Upper lobe of left lung (tissue), 6 donors: ENCODE measurements around the gene FBLIM1. TPM values are rescaled to one million over a fixed set of nuclear protein-coding genes. Genes with fewer than 3 reads are reported as not detected.

Experiments used
- ATAC-seq, 2 donors: fragments of 200-7000 bp; cut with Tn5 transposase; one replicate each; pipeline ENCODE4 v1.9.1; 2022; ENCODE audit warnings: mild to moderate bottlenecking in 2 of 2, moderate library complexity in 2 of 2; ENCODE audit not compliant: low FRiP score in 2 of 2
- DNase-seq, 2 donors: peaks; one replicate each; pipeline ENCODE4 v3.0.0-alpha.2; 2019 to 2020
- H3K27ac ChIP-seq, 4 donors: fragments of 200-600 bp; sonication (generic); one replicate each; pipeline ENCODE4 v1.5.1; 2016 to 2019
- H3K27me3 ChIP-seq, 4 donors: fragments of 200-600 bp; sonication (generic); one replicate each; pipeline ENCODE4 v1.5.1; 2017 to 2019
- H3K36me3 ChIP-seq, 4 donors: fragments of 200-600 bp; sonication (generic); one replicate each; pipeline ENCODE4 v1.5.1; 2016 to 2019
- H3K4me1 ChIP-seq, 4 donors: fragments of 200-600 bp; sonication (generic); one replicate each; pipeline ENCODE4 v1.5.1; 2018 to 2019
- H3K4me3 ChIP-seq, 4 donors: fragments of 200-600 bp; sonication (generic); one replicate each; pipeline ENCODE4 v1.5.1; 2017 to 2019; ENCODE audit warnings: mild to moderate bottlenecking in 2 of 4, moderate library complexity in 1 of 4
- H3K9me3 ChIP-seq, 4 donors: fragments of 200-600 bp; sonication (generic); one replicate each; pipeline ENCODE4 v1.5.1; 2018 to 2019
- EP300 ChIP-seq, 4 donors: sonication (generic); formaldehyde crosslinking; IDR thresholded peaks; one replicate each; pipeline ENCODE4 v1.5.1; 2017; ENCODE audit warnings: antibody characterized with exemption in 4 of 4, control low read depth in 2 of 4
- POLR2A ChIP-seq, 4 donors: fragments of 450-650 bp; IDR thresholded peaks; one replicate each; pipeline ENCODE4 v1.5.1; 2016 to 2017; ENCODE audit warnings: antibody characterized with exemption in 4 of 4, mild to moderate bottlenecking in 2 of 4
- POLR2AphosphoS5 ChIP-seq, 2 donors: sonication (generic); formaldehyde crosslinking; IDR thresholded peaks; one replicate each; pipeline ENCODE4 v1.5.1; 2017; ENCODE audit warnings: antibody characterized with exemption in 2 of 2
- WGBS, 2 donors: methylation state at CpG; one replicate each; pipeline ENCODE4 v1.1.5; 2017 to 2018; 5-methylcytosine and 5-hydroxymethylcytosine counted together
- total RNA-seq, 6 donors: library from RNA; depleted of rRNA in 4 of 6; stranded (reverse); fragments of >200 nt in 4 of 6; gene quantifications; one replicate each; pipeline versions ENCODE4 v1.1.0 to v1.2.1, GENCODE V29; 2016 to 2021
- TF ChIP-seq, protein P1 (sequence below), 6 experiments: fragments of 450-650 bp in 4 of 6; fragments of 200-600 bp in 2 of 6; sonication (generic) in 2 of 6; IDR thresholded peaks; one replicate each; pipeline ENCODE4 v1.5.1; 2016 to 2019; ENCODE audit warnings: antibody characterized with exemption in 6 of 6
- donor health status: DM: no; HTN: no; CAD: no; lungs with moderate emphysema.
- donor health status: DM: no; HTN: yes; CAD: no; lungs with severe emphysema.

Gene FBLIM1
- total RNA-seq, 6 donors from 2014 or later = 11.2 to 51.3 (median 35.1) TPM

- peaks cover 21 to 94% (median 80%) of the 10 kb centered on the region in 4 donors for H3K36me3 ChIP-seq
- 99 to 100% methylated on average over 2 to 4 of the region's 4 CpGs for WGBS, 2 donors
- TF ChIP-seq POLR2AphosphoS5 (IDR thresholded peaks at IDR 0.05) (no peak), POLR2A (IDR thresholded peaks at IDR 0.05) (no peak), EP300 (IDR thresholded peaks at IDR 0.05) (no peak)
- TF ChIP-seq, protein P1, sequence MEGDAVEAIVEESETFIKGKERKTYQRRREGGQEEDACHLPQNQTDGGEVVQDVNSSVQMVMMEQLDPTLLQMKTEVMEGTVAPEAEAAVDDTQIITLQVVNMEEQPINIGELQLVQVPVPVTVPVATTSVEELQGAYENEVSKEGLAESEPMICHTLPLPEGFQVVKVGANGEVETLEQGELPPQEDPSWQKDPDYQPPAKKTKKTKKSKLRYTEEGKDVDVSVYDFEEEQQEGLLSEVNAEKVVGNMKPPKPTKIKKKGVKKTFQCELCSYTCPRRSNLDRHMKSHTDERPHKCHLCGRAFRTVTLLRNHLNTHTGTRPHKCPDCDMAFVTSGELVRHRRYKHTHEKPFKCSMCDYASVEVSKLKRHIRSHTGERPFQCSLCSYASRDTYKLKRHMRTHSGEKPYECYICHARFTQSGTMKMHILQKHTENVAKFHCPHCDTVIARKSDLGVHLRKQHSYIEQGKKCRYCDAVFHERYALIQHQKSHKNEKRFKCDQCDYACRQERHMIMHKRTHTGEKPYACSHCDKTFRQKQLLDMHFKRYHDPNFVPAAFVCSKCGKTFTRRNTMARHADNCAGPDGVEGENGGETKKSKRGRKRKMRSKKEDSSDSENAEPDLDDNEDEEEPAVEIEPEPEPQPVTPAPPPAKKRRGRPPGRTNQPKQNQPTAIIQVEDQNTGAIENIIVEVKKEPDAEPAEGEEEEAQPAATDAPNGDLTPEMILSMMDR (IDR thresholded peaks at IDR 0.05) = no peak
- peaks cover 10 to 14% (median 13%) of the 10 kb centered on the region in 4 donors for H3K4me1 ChIP-seq
- ATAC-seq = no peak
- H3K27me3 ChIP-seq = no peaks in the 10 kb centered on the region
- no peak overlapping the region for H3K27ac ChIP-seq
- no peak overlapping the region for H3K4me3 ChIP-seq
- no peak for DNase-seq
- H3K9me3 ChIP-seq = no peaks in the 10 kb centered on the region
These were observed 36.2 kb upstream of the FBLIM1 start for GRCh38 chr1:15722411-15722810.

DNA sequence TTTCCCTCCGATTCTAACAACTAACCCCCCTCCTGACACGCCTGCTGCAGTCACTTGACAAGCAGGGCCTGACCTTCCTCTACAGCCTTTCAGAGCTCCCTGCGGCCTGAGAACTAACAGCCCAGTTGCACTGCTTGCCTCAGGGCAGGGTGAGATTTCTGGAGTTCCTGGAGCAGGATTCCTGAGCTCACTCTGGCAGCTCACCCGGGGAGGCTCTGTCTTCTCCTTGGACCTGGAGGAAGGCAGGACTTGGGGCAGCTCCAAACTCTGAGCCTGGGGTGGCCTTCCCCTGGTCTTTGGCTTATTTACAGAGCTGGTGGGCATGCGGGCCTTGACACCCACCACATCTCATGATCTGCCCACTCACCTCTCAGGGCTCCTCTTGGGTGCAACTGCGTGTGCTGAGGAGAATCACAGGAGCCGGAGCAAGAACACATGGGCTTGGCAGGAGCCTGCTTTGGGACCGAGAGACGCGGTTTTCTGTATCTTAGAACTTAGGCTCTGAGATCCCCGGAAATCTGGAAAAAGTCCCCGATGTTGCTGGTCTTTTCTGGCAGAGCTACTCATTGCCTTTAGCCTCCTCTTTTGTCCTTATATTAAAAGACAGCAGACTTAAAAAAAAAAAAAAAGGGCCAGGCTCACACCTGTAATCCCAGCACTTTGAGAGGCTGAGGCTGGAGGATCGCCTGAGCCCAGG is 35.6 kb upstream of the FBLIM1 start:
- 92 to 93% methylated on average over 12 to 13 of the region's 13 CpGs for WGBS, 2 donors
- ATAC-seq (no peak), DNase-seq (no peak)
- no peaks in the 10 kb centered on the region for H3K27me3 ChIP-seq
- H3K4me3 ChIP-seq = no peak overlapping the region
- peaks cover 8 to 11% (median 10%) of the 10 kb centered on the region in 4 donors for H3K4me1 ChIP-seq
- no peak overlapping the region for H3K27ac ChIP-seq
- no peaks in the 10 kb centered on the region for H3K9me3 ChIP-seq
- H3K36me3 ChIP-seq = peaks cover 23 to 95% (median 80%) of the 10 kb centered on the region in 4 donors
- TF ChIP-seq POLR2AphosphoS5 (IDR thresholded peaks at IDR 0.05) (no peak), POLR2A (IDR thresholded peaks at IDR 0.05) (no peak), EP300 (IDR thresholded peaks at IDR 0.05) (no peak)
- TF ChIP-seq, protein P1 (IDR thresholded peaks at IDR 0.05) = no peak

- Histone ChIP-seq H3K36me3 (peaks cover 25 to 95% (median 80%) of the 10 kb centered on the region in 4 donors), H3K4me3 (no peak overlapping the region), H3K27ac (no peak overlapping the region), H3K9me3 (no peaks in the 10 kb centered on the region), H3K4me1 (peaks cover 0 to 3% (median 2%) of the 10 kb centered on the region in 4 donors), H3K27me3 (no peaks in the 10 kb centered on the region)
- TF ChIP-seq, protein P1 (IDR thresholded peaks at IDR 0.05) = no peak
- TF ChIP-seq POLR2A (IDR thresholded peaks at IDR 0.05) (no peak), EP300 (IDR thresholded peaks at IDR 0.05) (no peak), POLR2AphosphoS5 (IDR thresholded peaks at IDR 0.05) (no peak)
- ATAC-seq (no peak), DNase-seq (no peak)
- 94 to 96% methylated on average over 10 to 20 of the region's 20 CpGs for WGBS, 2 donors
These were observed 34.9 kb upstream of the FBLIM1 start for GRCh38 chr1:15723631-15724246.

GRCh38 chr1:15724949-15725880 is 33.4 kb upstream of the FBLIM1 start:
- no peaks in the 10 kb centered on the region for H3K27me3 ChIP-seq
- no peaks in the 10 kb centered on the region for H3K9me3 ChIP-seq
- 83 to 87% methylated on average over 3 to 25 of the region's 26 CpGs for WGBS, 2 donors
- no peak overlapping the region for H3K4me3 ChIP-seq
- no peak for DNase-seq
- no peaks in the 10 kb centered on the region for H3K4me1 ChIP-seq
- no peak for ATAC-seq
- peaks cover 34 to 98% (median 79%) of the 10 kb centered on the region in 4 donors for H3K36me3 ChIP-seq
- H3K27ac ChIP-seq = no peak overlapping the region
- TF ChIP-seq POLR2AphosphoS5 (IDR thresholded peaks at IDR 0.05) (no peak), EP300 (IDR thresholded peaks at IDR 0.05) (no peak), POLR2A (IDR thresholded peaks at IDR 0.05) (no peak)
- TF ChIP-seq, protein P1 (IDR thresholded peaks at IDR 0.05) = no peak
